Type B pancreatic cell (in vitro differentiated cells): Measurements from ENCODE around the gene SULT1C4. TPM values are rescaled to one million over a fixed set of nuclear protein-coding genes. Genes with fewer than 3 reads are reported as not detected.
"Not testable (repeated sequence)": the region's sequence is repeated elsewhere in the genome, so short reads cannot be mapped to it uniquely, and the experiment has no call there.

ENCODE experiments used
- DNase-seq: peaks from one replicate; pipeline ENCODE4 v3.0.0; 2021; ENCODE audit warnings: mixed read lengths; ENCODE audit not compliant: unreplicated experiment; ENCODE audit errors: extremely low spot score
- H3K27ac Mint-ChIP-seq: 2 replicates; pipeline ENCODE4 v1.8.0; 2021; ENCODE audit warnings: mild to moderate bottlenecking, mixed read lengths
- H3K27me3 Mint-ChIP-seq: 2 replicates; pipeline ENCODE4 v1.8.0; 2021; ENCODE audit warnings: mixed read lengths
- H3K36me3 Mint-ChIP-seq: 2 replicates; pipeline ENCODE4 v1.8.0; 2021; ENCODE audit warnings: mixed read lengths
- H3K4me1 Mint-ChIP-seq: one replicate; pipeline ENCODE4 v1.8.0; 2021; ENCODE audit warnings: mixed read lengths; ENCODE audit not compliant: unreplicated experiment
- H3K4me3 Mint-ChIP-seq: 2 replicates; pipeline ENCODE4 v1.8.0; 2021; ENCODE audit warnings: mild to moderate bottlenecking, mixed read lengths
- H3K9me3 Mint-ChIP-seq: 2 replicates; pipeline ENCODE4 v1.8.0; 2021; ENCODE audit warnings: mixed read lengths
- CTCF ChIP-seq: fragments of 200-600 bp; sonication (generic); conservative IDR thresholded peaks from 2 replicates; pipeline ENCODE4 v1.5.0; 2021; ENCODE audit warnings: antibody characterized with exemption, mild to moderate bottlenecking
- total RNA-seq: library from RNA; stranded (reverse); gene quantifications from 2 replicates; pipeline ENCODE4 v1.2.1, GENCODE V29; 2021; ENCODE audit warnings: low replicate concordance

Gene SULT1C4
- total RNA-seq, 1 donor from 2014 or later: 27.5 TPM

- DNase-seq: no peak
- H3K27me3 Mint-ChIP-seq: no peaks in the 10 kb centered on the region
- TF ChIP-seq CTCF: no peak
- H3K27ac Mint-ChIP-seq: no peak overlapping the region
- no peak overlapping the region for H3K4me3 Mint-ChIP-seq
- no peaks in the 10 kb centered on the region for H3K36me3 Mint-ChIP-seq
- no peaks in the 10 kb centered on the region for H3K4me1 Mint-ChIP-seq
- H3K9me3 Mint-ChIP-seq: no peaks in the 10 kb centered on the region
Observed at GRCh38 chr2:108355906-108356734, 21.6 kb upstream of the SULT1C4 start.

GRCh38 chr2:108359336-108359735 is 18.4 kb upstream of the SULT1C4 start:
- H3K27me3 Mint-ChIP-seq, H3K36me3 Mint-ChIP-seq, H3K27ac Mint-ChIP-seq, H3K4me1 Mint-ChIP-seq, H3K4me3 Mint-ChIP-seq, DNase-seq, H3K9me3 Mint-ChIP-seq: not testable (repeated sequence)

- peaks cover 4% of the 10 kb centered on the region for H3K9me3 Mint-ChIP-seq
- no peak for DNase-seq
- TF ChIP-seq CTCF: no peak
- no peaks in the 10 kb centered on the region for H3K36me3 Mint-ChIP-seq
- no peak overlapping the region for H3K4me3 Mint-ChIP-seq
- no peaks in the 10 kb centered on the region for H3K4me1 Mint-ChIP-seq
- H3K27ac Mint-ChIP-seq: no peak overlapping the region
- no peaks in the 10 kb centered on the region for H3K27me3 Mint-ChIP-seq
Observed at GRCh38 chr2:108360776-108361468, 16.8 kb upstream of the SULT1C4 start.

- no peak for TF ChIP-seq CTCF
- DNase-seq: no peak
- Mint-ChIP-seq H3K9me3 (peaks cover 4% of the 10 kb centered on the region), H3K27ac (peak overlapping the region; percentile 80), H3K27me3 (no peaks in the 10 kb centered on the region), H3K36me3 (no peaks in the 10 kb centered on the region), H3K4me3 (no peak overlapping the region), H3K4me1 (no peaks in the 10 kb centered on the region)
Observed at GRCh38 chr2:108363024-108363907, 14.5 kb upstream of the SULT1C4 start.

- no peak for TF ChIP-seq CTCF
- no peak overlapping the region for H3K27ac Mint-ChIP-seq
- H3K9me3 Mint-ChIP-seq: peaks cover 4% of the 10 kb centered on the region
- no peaks in the 10 kb centered on the region for H3K27me3 Mint-ChIP-seq
- H3K4me3 Mint-ChIP-seq: no peak overlapping the region
- no peak for DNase-seq
- no peaks in the 10 kb centered on the region for H3K4me1 Mint-ChIP-seq
- no peaks in the 10 kb centered on the region for H3K36me3 Mint-ChIP-seq
Observed at GRCh38 chr2:108363908-108364225, 13.9 kb upstream of the SULT1C4 start.
